Hindlimb muscle (tissue), 1 donor: ENCODE data around the gene CD302. TPM values are rescaled to one million over a fixed set of nuclear protein-coding genes. Genes with fewer than 3 reads are reported as not detected.
"Not testable (repeated sequence)": the region's sequence is repeated elsewhere in the genome, so short reads cannot be mapped to it uniquely, and the experiment has no call there.

ENCODE experiments used
- DNase-seq: peaks from one replicate; pipeline ENCODE4 v3.0.0-alpha.2; 2013
- polyA plus RNA-seq: library from polyadenylated mRNA; unstranded; fragments of 120-200 nt; gene quantifications from one replicate; pipeline ENCODE4 v1.2.1, GENCODE V29; 2013; ENCODE audit not compliant: insufficient read length

The CD302 gene
- polyA plus RNA-seq, 1 donor, result 13.0 TPM

- no peak for DNase-seq
Measured at GRCh38 chr2:159792599-159792998, 5.4 kb downstream of the CD302 start.

- no peak for DNase-seq
Measured at GRCh38 chr2:159792036-159792435, 6.0 kb downstream of the CD302 start.

GRCh38 chr2:159790323-159790722, 7.7 kb downstream of the CD302 start:
- no peak for DNase-seq

GRCh38 chr2:159788253-159788652, 9.8 kb downstream of the CD302 start:
- no peak for DNase-seq

- DNase-seq, result not testable (repeated sequence)
Measured at GRCh38 chr2:159787647-159788046, 10.4 kb downstream of the CD302 start.

GRCh38 chr2:159786938-159787337, 11.1 kb downstream of the CD302 start:
- no peak for DNase-seq

- no peak for DNase-seq
Measured at GRCh38 chr2:159785195-159785594, 12.8 kb downstream of the CD302 start.

- not testable (repeated sequence) for DNase-seq
Measured at GRCh38 chr2:159784744-159785143, 13.3 kb downstream of the CD302 start.

GRCh38 chr2:159783556-159783955, 14.5 kb downstream of the CD302 start:
- no peak for DNase-seq

- DNase-seq, result no peak
Measured at GRCh38 chr2:159776321-159776720, 21.7 kb downstream of the CD302 start.

- DNase-seq, result no peak
Measured at GRCh38 chr2:159775021-159775420, 23.0 kb downstream of the CD302 start.

GRCh38 chr2:159774370-159774990, 23.5 kb downstream of the CD302 start:
- DNase-seq, result no peak

- no peak for DNase-seq
Measured at GRCh38 chr2:159773886-159774285, 24.1 kb downstream of the CD302 start.

GRCh38 chr2:159773426-159773825, 24.6 kb downstream of the CD302 start:
- no peak for DNase-seq

- DNase-seq, result no peak
Measured at GRCh38 chr2:159769147-159769546, 28.9 kb downstream of the CD302 start.

- no peak for DNase-seq
Measured at GRCh38 chr2:159762075-159762474, 35.9 kb downstream of the CD302 start.

GRCh38 chr2:159760326-159760725, 37.7 kb downstream of the CD302 start:
- no peak for DNase-seq

GRCh38 chr2:159759577-159759976, 38.4 kb downstream of the CD302 start:
- DNase-seq, result no peak

GRCh38 chr2:159758686-159759085, 39.3 kb downstream of the CD302 start:
- DNase-seq, result no peak

- no peak for DNase-seq
Measured at GRCh38 chr2:159758239-159758638, 39.8 kb downstream of the CD302 start.

- no peak for DNase-seq
Measured at GRCh38 chr2:159755788-159756187, 42.2 kb downstream of the CD302 start.

- DNase-seq, result no peak
Measured at GRCh38 chr2:159755014-159755413, 43.0 kb downstream of the CD302 start.

- DNase-seq, result no peak
Measured at GRCh38 chr2:159753797-159754196, 44.2 kb downstream of the CD302 start.

- DNase-seq, result no peak
Measured at GRCh38 chr2:159750873-159751272, 47.1 kb downstream of the CD302 start.

GRCh38 chr2:159748089-159748488, 49.9 kb downstream of the CD302 start:
- DNase-seq, result no peak
